SK-N-SH treated with all-trans-retinoic acid at 6 μM for 48 hours (cell line): ENCODE results near the gene CBLIF.
A peak's percentile ranks its signal among the peaks of the same experiment; 100 is the strongest.

Experiments used
- ATAC-seq: fragments of 200-7000 bp; cut with Tn5 transposase; 3 replicates; pipeline ENCODE4 v1.9.1; 2020; ENCODE audit warnings: mild to moderate bottlenecking, moderate library complexity
- ARNTL ChIP-seq: fragments of 450-650 bp; formaldehyde crosslinking; IDR thresholded peaks from 2 replicates; pipeline ENCODE4 v1.5.0; 2020; ENCODE audit warnings: low read depth, mild to moderate bottlenecking, moderate library complexity, borderline replicate concordance
- BACH2 ChIP-seq: fragments of 250-450 bp; sonication (Bioruptor Pico); IDR thresholded peaks from 2 replicates; pipeline ENCODE4 v1.9.0; 2021; ENCODE audit warnings: mild to moderate bottlenecking, borderline replicate concordance
- CREB5 ChIP-seq: fragments of 250-450 bp; sonication (Bioruptor Pico); IDR thresholded peaks from 2 replicates; pipeline ENCODE4 v1.5.1; 2020; ENCODE audit warnings: low read depth, mild to moderate bottlenecking, moderate library complexity
- ESRRG ChIP-seq: fragments of 250-450 bp; sonication (Bioruptor Pico); IDR thresholded peaks from 2 replicates; pipeline ENCODE4 v1.6.1; 2021; ENCODE audit warnings: mild to moderate bottlenecking
- GLIS3 ChIP-seq: fragments of 250-450 bp; sonication (Bioruptor Pico); IDR thresholded peaks from 2 replicates; pipeline ENCODE4 v1.5.0; 2020; ENCODE audit warnings: mild to moderate bottlenecking, moderate library complexity
- ISL1 ChIP-seq: fragments of 250-450 bp; sonication (Bioruptor Pico); IDR thresholded peaks from 2 replicates; pipeline ENCODE4 v2.1.2; 2022; ENCODE audit warnings: mild to moderate bottlenecking, moderate library complexity
- OSR1 ChIP-seq: fragments of 250-450 bp; sonication (Bioruptor Pico); IDR thresholded peaks from 2 replicates; pipeline ENCODE4 v1.8.0; 2022; ENCODE audit warnings: moderate library complexity, mild to moderate bottlenecking, inconsistent platforms
- POU6F1 ChIP-seq: fragments of 250-450 bp; sonication (Bioruptor Pico); IDR thresholded peaks from 2 replicates; pipeline ENCODE4 v1.8.0; 2021; ENCODE audit warnings: low read depth, mild to moderate bottlenecking, moderate library complexity, borderline replicate concordance
- PPARA ChIP-seq: fragments of 250-450 bp; sonication (Bioruptor Pico); IDR thresholded peaks from 2 replicates; pipeline ENCODE4 v1.5.0; 2020; ENCODE audit warnings: mild to moderate bottlenecking, borderline replicate concordance
- RARB ChIP-seq: fragments of 250-450 bp; sonication (Bioruptor Pico); IDR thresholded peaks from 2 replicates; pipeline ENCODE4 v1.8.0; 2021; ENCODE audit warnings: mild to moderate bottlenecking, moderate library complexity
- SNAI2 ChIP-seq: fragments of 250-450 bp; sonication (Bioruptor Pico); IDR thresholded peaks from 2 replicates; pipeline ENCODE4 v1.5.0; 2020; ENCODE audit warnings: mild to moderate bottlenecking, moderate library complexity
- TSHZ2 ChIP-seq: fragments of 250-450 bp; sonication (Bioruptor Pico); IDR thresholded peaks from 2 replicates; pipeline ENCODE4 v1.5.0; 2020; ENCODE audit warnings: mild to moderate bottlenecking, moderate library complexity
- ZC3H10 ChIP-seq: fragments of 250-450 bp; sonication (Bioruptor Pico); IDR thresholded peaks from 2 replicates; pipeline ENCODE4 v1.5.1; 2021; ENCODE audit warnings: mild to moderate bottlenecking, moderate library complexity
- ZFP3 ChIP-seq: fragments of 250-450 bp; sonication (Bioruptor Pico); IDR thresholded peaks from 2 replicates; pipeline ENCODE4 v1.5.0; 2020; ENCODE audit warnings: mild to moderate bottlenecking, moderate library complexity
- ZFP30 ChIP-seq: fragments of 450-650 bp; formaldehyde crosslinking; IDR thresholded peaks from 2 replicates; pipeline ENCODE4 v1.5.0; 2022; ENCODE audit warnings: mild to moderate bottlenecking, moderate library complexity
- ZNF565 ChIP-seq: fragments of 450-650 bp; formaldehyde crosslinking; conservative IDR thresholded peaks from 2 replicates; pipeline ENCODE4 v1.5.0; 2020; ENCODE audit warnings: low read depth, mild to moderate bottlenecking, moderate library complexity
- ZNF70 ChIP-seq: fragments of 450-650 bp; formaldehyde crosslinking; IDR thresholded peaks from 2 replicates; pipeline ENCODE4 v1.5.0; 2020; ENCODE audit warnings: mild to moderate bottlenecking, moderate library complexity
- ZNF8 ChIP-seq: fragments of 450-650 bp; formaldehyde crosslinking; IDR thresholded peaks from 2 replicates; pipeline ENCODE4 v1.5.0; 2020; ENCODE audit warnings: mild to moderate bottlenecking, moderate library complexity
- TF ChIP-seq, protein P1 (sequence below): fragments of 250-450 bp; sonication (Bioruptor Pico); IDR thresholded peaks from 2 replicates; pipeline ENCODE4 v1.5.1; 2021; ENCODE audit warnings: mild to moderate bottlenecking, moderate library complexity
- TF ChIP-seq, protein P2 (sequence below): fragments of 250-450 bp; sonication (Bioruptor Pico); IDR thresholded peaks from 2 replicates; pipeline ENCODE4 v1.8.0; 2020; ENCODE audit warnings: mild to moderate bottlenecking, moderate library complexity, borderline replicate concordance

The CBLIF gene

DNA sequence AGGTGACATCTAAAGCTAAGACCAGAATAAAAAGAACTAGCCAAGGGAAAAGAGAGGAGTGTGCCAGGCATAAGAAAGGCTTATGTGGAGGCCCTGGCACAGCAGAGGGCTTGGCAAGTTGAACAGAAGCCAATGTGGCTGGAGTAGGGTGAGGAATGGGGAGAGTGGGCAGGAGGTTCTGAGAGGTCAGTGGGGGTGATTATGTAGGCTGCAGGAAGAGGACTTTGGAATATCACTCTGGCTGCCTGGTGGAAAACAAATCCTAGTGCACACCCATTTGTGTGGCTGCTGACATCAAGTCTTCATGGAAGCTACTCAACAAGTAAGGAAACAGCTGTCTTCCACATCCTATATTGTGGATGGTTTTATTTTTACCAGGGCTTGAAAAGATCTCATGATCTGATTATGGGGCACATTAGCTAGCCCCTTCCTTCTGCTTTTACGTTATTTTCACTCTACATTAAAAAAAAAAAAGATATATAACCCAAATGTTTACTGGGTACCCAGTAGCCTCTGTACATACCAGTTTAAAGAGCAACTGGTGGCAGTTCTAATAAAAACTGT, 38.2 kb downstream of the CBLIF start (continued):
- TF ChIP-seq CREB5 (CRISPR knock-in tag), result no peak
- no peak for TF ChIP-seq OSR1 (CRISPR knock-in tag)
- no peak for TF ChIP-seq ZC3H10 (CRISPR knock-in tag)
- TF ChIP-seq ZNF70 (CRISPR knock-in tag), result no peak
- no peak for TF ChIP-seq SNAI2
- no peak for TF ChIP-seq ARNTL (CRISPR knock-in tag)
- no peak for TF ChIP-seq BACH2 (CRISPR knock-in tag)
- no peak for TF ChIP-seq POU6F1 (CRISPR knock-in tag)

DNA sequence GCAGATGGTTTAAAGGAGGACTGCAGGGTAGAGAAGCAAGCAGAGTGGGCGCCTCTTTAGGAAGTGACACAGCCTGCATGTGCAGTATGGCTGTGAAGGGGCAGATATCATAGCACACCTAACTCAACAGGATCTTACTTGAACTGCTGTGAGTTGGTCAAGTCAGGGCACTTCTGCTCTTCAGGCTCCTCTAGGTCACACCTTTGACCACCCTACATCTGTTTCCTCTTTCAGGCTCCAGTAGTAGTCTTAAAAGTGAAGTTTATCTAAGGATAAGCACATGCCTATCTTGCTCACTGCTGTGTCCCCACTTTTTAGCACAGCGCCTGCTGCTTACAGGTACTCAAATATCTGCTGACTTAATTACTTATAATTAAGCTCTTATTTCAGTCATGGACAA, 41.2 kb downstream of the CBLIF start:
- TF ChIP-seq ISL1 (CRISPR knock-in tag) (no peak), TSHZ2 (no peak), ZNF8 (no peak), ZFP3 (no peak), OSR1 (CRISPR knock-in tag) (no peak), ARNTL (CRISPR knock-in tag) (no peak), ESRRG (no peak), PPARA (CRISPR knock-in tag) (no peak), ZNF565 (CRISPR knock-in tag) (no peak), ZNF70 (CRISPR knock-in tag) (no peak)
- TF ChIP-seq, protein P1, sequence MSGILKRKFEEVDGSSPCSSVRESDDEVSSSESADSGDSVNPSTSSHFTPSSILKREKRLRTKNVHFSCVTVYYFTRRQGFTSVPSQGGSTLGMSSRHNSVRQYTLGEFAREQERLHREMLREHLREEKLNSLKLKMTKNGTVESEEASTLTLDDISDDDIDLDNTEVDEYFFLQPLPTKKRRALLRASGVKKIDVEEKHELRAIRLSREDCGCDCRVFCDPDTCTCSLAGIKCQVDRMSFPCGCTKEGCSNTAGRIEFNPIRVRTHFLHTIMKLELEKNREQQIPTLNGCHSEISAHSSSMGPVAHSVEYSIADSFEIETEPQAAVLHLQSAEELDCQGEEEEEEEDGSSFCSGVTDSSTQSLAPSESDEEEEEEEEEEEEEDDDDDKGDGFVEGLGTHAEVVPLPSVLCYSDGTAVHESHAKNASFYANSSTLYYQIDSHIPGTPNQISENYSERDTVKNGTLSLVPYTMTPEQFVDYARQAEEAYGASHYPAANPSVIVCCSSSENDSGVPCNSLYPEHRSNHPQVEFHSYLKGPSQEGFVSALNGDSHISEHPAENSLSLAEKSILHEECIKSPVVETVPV (CRISPR knock-in tag), result no peak
- ATAC-seq, result no peak

DNA sequence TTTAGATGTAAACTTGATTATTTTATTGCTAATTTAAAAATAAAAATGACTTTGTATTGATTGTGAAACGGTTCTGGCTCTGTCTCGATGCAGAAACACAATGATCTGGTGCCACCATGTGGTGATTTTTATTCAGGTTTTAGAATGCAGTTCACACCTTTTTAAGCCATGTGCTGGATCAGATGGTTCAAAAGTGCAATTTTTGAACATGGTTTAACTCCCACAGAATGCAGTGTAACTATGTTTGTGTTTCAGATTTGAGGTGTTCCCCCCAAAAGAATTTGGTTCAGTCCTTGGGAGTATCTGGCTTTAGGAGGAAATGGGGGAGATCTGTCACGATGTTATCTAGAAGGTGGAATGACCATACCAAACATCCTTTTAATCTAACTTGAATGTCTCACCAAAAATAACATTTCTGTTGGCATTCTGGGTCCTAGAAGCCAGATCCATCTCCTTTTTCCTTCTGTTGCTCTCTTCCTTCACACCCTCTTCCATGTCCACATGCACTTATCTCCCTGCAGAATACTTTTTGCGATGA, 42.6 kb downstream of the CBLIF start:
- ATAC-seq, result peak; percentile 88
- TF ChIP-seq TSHZ2 (no peak), GLIS3 (CRISPR knock-in tag) (no peak), ZNF565 (CRISPR knock-in tag) (no peak), BACH2 (CRISPR knock-in tag) (no peak), SNAI2 (no peak), RARB (no peak), ZNF8 (no peak), ESRRG (no peak), ZFP30 (no peak), CREB5 (CRISPR knock-in tag) (no peak), ZNF70 (CRISPR knock-in tag) (no peak)
- TF ChIP-seq, protein P2, sequence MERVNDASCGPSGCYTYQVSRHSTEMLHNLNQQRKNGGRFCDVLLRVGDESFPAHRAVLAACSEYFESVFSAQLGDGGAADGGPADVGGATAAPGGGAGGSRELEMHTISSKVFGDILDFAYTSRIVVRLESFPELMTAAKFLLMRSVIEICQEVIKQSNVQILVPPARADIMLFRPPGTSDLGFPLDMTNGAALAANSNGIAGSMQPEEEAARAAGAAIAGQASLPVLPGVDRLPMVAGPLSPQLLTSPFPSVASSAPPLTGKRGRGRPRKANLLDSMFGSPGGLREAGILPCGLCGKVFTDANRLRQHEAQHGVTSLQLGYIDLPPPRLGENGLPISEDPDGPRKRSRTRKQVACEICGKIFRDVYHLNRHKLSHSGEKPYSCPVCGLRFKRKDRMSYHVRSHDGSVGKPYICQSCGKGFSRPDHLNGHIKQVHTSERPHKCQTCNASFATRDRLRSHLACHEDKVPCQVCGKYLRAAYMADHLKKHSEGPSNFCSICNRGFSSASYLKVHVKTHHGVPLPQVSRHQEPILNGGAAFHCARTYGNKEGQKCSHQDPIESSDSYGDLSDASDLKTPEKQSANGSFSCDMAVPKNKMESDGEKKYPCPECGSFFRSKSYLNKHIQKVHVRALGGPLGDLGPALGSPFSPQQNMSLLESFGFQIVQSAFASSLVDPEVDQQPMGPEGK (CRISPR knock-in tag), result no peak
